Brain microvascular endothelial cell (primary cell): Measurements from ENCODE around the gene PROC.

ENCODE experiments used
- DNase-seq: peaks from one replicate; pipeline ENCODE4 v3.0.0-alpha.2; 2020
- H3K27ac ChIP-seq: fragments of 250-450 bp; sonication (Bioruptor Pico); 2 replicates; pipeline ENCODE4 v1.5.1; 2020; ENCODE audit warnings: mild to moderate bottlenecking, moderate library complexity
- H3K27me3 ChIP-seq: fragments of 250-450 bp; sonication (Bioruptor Pico); replicated peaks from 2 replicates; pipeline ENCODE4 v1.5.1; 2020; ENCODE audit warnings: mild to moderate bottlenecking
- H3K36me3 ChIP-seq: fragments of 250-450 bp; sonication (Bioruptor Pico); replicated peaks from 2 replicates; pipeline ENCODE4 v1.5.1; 2020; ENCODE audit warnings: mild to moderate bottlenecking
- H3K4me3 ChIP-seq: 2 replicates; pipeline ENCODE4 v1.5.1; 2011; ENCODE audit warnings: low read depth, mild to moderate bottlenecking, control low read depth, low read length, moderate library complexity
- CTCF ChIP-seq: IDR thresholded peaks from 2 replicates; pipeline ENCODE4 v1.5.1; 2011; ENCODE audit warnings: low read depth, mild to moderate bottlenecking, moderate library complexity, low read length, control low read depth, inconsistent platforms; ENCODE audit errors: missing control alignments
- in situ Hi-C: cut with HindIII; loops from 2 replicates; pipeline ENCODE4 v1.10.0; 2017; ENCODE audit warnings: low sequenced_read_pairs, low pct_ligation_motif_present

Gene PROC

GRCh38 chr2:127419448-127420038 lies 1.3 kb downstream of the PROC start:
- Histone ChIP-seq H3K36me3 (no peaks in the 10 kb centered on the region), H3K27me3 (peaks cover 15% of the 10 kb centered on the region), H3K4me3 (no peak overlapping the region), H3K27ac (no peak overlapping the region)
- in situ Hi-C loops = no loop called here
- no peak for DNase-seq
- no peak for TF ChIP-seq CTCF

GRCh38 chr2:127420039-127420864 lies 2.0 kb downstream of the PROC start:
- Histone ChIP-seq H3K27me3 (peaks cover 15% of the 10 kb centered on the region), H3K27ac (no peak overlapping the region), H3K36me3 (no peaks in the 10 kb centered on the region), H3K4me3 (no peak overlapping the region)
- TF ChIP-seq CTCF = no peak
- DNase-seq = no peak
- in situ Hi-C loops = no loop called here

- Histone ChIP-seq H3K4me3 (no peak overlapping the region), H3K27me3 (peaks cover 15% of the 10 kb centered on the region), H3K27ac (no peak overlapping the region), H3K36me3 (no peaks in the 10 kb centered on the region)
- no peak for TF ChIP-seq CTCF
- DNase-seq = no peak
- in situ Hi-C loops = no loop called here
These were observed 3.0 kb downstream of the PROC start for GRCh38 chr2:127421116-127421800.

- no peak overlapping the region for H3K27ac ChIP-seq
- in situ Hi-C loops = no loop called here
- no peaks in the 10 kb centered on the region for H3K36me3 ChIP-seq
- peaks cover 15% of the 10 kb centered on the region for H3K27me3 ChIP-seq
- no peak for TF ChIP-seq CTCF
- no peak overlapping the region for H3K4me3 ChIP-seq
- no peak for DNase-seq
These were observed 3.8 kb downstream of the PROC start for GRCh38 chr2:127421871-127422558.

GRCh38 chr2:127422559-127423477 lies 4.6 kb downstream of the PROC start:
- H3K27me3 ChIP-seq = peaks cover 15% of the 10 kb centered on the region
- no peak for DNase-seq
- in situ Hi-C loops = no loop called here
- H3K36me3 ChIP-seq = no peaks in the 10 kb centered on the region
- no peak for TF ChIP-seq CTCF
- H3K4me3 ChIP-seq = peak overlapping the region; percentile 49
- no peak overlapping the region for H3K27ac ChIP-seq
